ENCODE results near the gene SYNDIG1L.

GRCh38 chr14:74407021-74407800, 18.8 kb downstream of the SYNDIG1L start:
- TF ChIP-seq RAD21 (conservative IDR thresholded peaks at IDR 0.05) (no peak), MXI1 (conservative IDR thresholded peaks at IDR 0.05; ENCODE audit: poor library complexity, severe bottlenecking) (no peak), EZH2 (IDR thresholded peaks at IDR 0.05; ENCODE audit: borderline replicate concordance, insufficient read depth, low read length, poor library complexity, severe bottlenecking) (no peak), CTCF (IDR thresholded peaks at IDR 0.05; ENCODE audit: poor library complexity, severe bottlenecking) (no peak), POLR2AphosphoS5 (IDR thresholded peaks at IDR 0.05) (no peak), EP300 (conservative IDR thresholded peaks at IDR 0.05; ENCODE audit: poor library complexity, severe bottlenecking) (no peak)
- TF ChIP-seq, protein P1, sequence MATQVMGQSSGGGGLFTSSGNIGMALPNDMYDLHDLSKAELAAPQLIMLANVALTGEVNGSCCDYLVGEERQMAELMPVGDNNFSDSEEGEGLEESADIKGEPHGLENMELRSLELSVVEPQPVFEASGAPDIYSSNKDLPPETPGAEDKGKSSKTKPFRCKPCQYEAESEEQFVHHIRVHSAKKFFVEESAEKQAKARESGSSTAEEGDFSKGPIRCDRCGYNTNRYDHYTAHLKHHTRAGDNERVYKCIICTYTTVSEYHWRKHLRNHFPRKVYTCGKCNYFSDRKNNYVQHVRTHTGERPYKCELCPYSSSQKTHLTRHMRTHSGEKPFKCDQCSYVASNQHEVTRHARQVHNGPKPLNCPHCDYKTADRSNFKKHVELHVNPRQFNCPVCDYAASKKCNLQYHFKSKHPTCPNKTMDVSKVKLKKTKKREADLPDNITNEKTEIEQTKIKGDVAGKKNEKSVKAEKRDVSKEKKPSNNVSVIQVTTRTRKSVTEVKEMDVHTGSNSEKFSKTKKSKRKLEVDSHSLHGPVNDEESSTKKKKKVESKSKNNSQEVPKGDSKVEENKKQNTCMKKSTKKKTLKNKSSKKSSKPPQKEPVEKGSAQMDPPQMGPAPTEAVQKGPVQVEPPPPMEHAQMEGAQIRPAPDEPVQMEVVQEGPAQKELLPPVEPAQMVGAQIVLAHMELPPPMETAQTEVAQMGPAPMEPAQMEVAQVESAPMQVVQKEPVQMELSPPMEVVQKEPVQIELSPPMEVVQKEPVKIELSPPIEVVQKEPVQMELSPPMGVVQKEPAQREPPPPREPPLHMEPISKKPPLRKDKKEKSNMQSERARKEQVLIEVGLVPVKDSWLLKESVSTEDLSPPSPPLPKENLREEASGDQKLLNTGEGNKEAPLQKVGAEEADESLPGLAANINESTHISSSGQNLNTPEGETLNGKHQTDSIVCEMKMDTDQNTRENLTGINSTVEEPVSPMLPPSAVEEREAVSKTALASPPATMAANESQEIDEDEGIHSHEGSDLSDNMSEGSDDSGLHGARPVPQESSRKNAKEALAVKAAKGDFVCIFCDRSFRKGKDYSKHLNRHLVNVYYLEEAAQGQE (IDR thresholded peaks at IDR 0.05; ENCODE audit: borderline replicate concordance) = no peak

Measured in neural cell (in vitro differentiated cells).